ENCODE measurements around the gene AGAP5. TPM values are rescaled to one million over a fixed set of nuclear protein-coding genes. Genes with fewer than 3 reads are reported as not detected.
"Not testable (repeated sequence)": the region's sequence is repeated elsewhere in the genome, so short reads cannot be mapped to it uniquely, and the experiment has no call there.

AGAP5 gene
- total RNA-seq, 1 donor from 2014 or later, result 8.2 TPM

- not testable (repeated sequence) for DNase-seq (ENCODE audit: low spot score)
Measured at GRCh38 chr10:73715179-73716156, 17.6 kb upstream of the AGAP5 start.

GRCh38 chr10:73714483-73714882 lies 16.6 kb upstream of the AGAP5 start:
- DNase-seq (ENCODE audit: low spot score), result not testable (repeated sequence)

- DNase-seq (ENCODE audit: low spot score), result not testable (repeated sequence)
Measured at GRCh38 chr10:73713912-73714311, 16.0 kb upstream of the AGAP5 start.

GRCh38 chr10:73711683-73712082 lies 13.8 kb upstream of the AGAP5 start:
- not testable (repeated sequence) for DNase-seq (ENCODE audit: low spot score)

GRCh38 chr10:73708122-73708521 lies 10.2 kb upstream of the AGAP5 start:
- DNase-seq (ENCODE audit: low spot score), result not testable (repeated sequence)

GRCh38 chr10:73707628-73708027 lies 9.7 kb upstream of the AGAP5 start:
- DNase-seq (ENCODE audit: low spot score), result not testable (repeated sequence)

GRCh38 chr10:73706488-73706887 lies 8.6 kb upstream of the AGAP5 start:
- DNase-seq (ENCODE audit: low spot score), result not testable (repeated sequence)

GRCh38 chr10:73705506-73706072 lies 7.7 kb upstream of the AGAP5 start:
- DNase-seq (ENCODE audit: low spot score), result not testable (repeated sequence)

GRCh38 chr10:73703924-73704323 lies 6.0 kb upstream of the AGAP5 start:
- DNase-seq (ENCODE audit: low spot score), result not testable (repeated sequence)

- not testable (repeated sequence) for DNase-seq (ENCODE audit: low spot score)
Measured at GRCh38 chr10:73698819-73699218, 910 bp upstream of the AGAP5 start.

- not testable (repeated sequence) for DNase-seq (ENCODE audit: low spot score)
Measured at GRCh38 chr10:73695302-73695701, 2.6 kb downstream of the AGAP5 start.

- not testable (repeated sequence) for DNase-seq (ENCODE audit: low spot score)
Measured at GRCh38 chr10:73690755-73691154, 7.2 kb downstream of the AGAP5 start.

GRCh38 chr10:73689596-73689995 lies 8.3 kb downstream of the AGAP5 start:
- DNase-seq (ENCODE audit: low spot score), result not testable (repeated sequence)

- DNase-seq (ENCODE audit: low spot score), result not testable (repeated sequence)
Measured at GRCh38 chr10:73687641-73688040, 10.3 kb downstream of the AGAP5 start.

- DNase-seq (ENCODE audit: low spot score), result not testable (repeated sequence)
Measured at GRCh38 chr10:73674546-73674945, 23.4 kb downstream of the AGAP5 start.

- DNase-seq (ENCODE audit: low spot score), result not testable (repeated sequence)
Measured at GRCh38 chr10:73668378-73668777, 29.5 kb downstream of the AGAP5 start.

GRCh38 chr10:73666153-73666809 lies 31.6 kb downstream of the AGAP5 start:
- DNase-seq (ENCODE audit: low spot score), result not testable (repeated sequence)

GRCh38 chr10:73665581-73665980 lies 32.3 kb downstream of the AGAP5 start:
- DNase-seq (ENCODE audit: low spot score), result not testable (repeated sequence)

- not testable (repeated sequence) for DNase-seq (ENCODE audit: low spot score)
Measured at GRCh38 chr10:73664156-73665040, 33.5 kb downstream of the AGAP5 start.

GRCh38 chr10:73663621-73664020 lies 34.3 kb downstream of the AGAP5 start:
- DNase-seq (ENCODE audit: low spot score), result not testable (repeated sequence)

- not testable (repeated sequence) for DNase-seq (ENCODE audit: low spot score)
Measured at GRCh38 chr10:73662705-73663104, 35.2 kb downstream of the AGAP5 start.
